Brain microvascular endothelial cell (primary cell): ENCODE measurements around the gene BTN2A1.
"Not testable (repeated sequence)": the region's sequence is repeated elsewhere in the genome, so short reads cannot be mapped to it uniquely, and the experiment has no call there.

ENCODE experiments used
- DNase-seq: peaks from one replicate; pipeline ENCODE4 v3.0.0-alpha.2; 2020
- H3K27ac ChIP-seq: fragments of 250-450 bp; sonication (Bioruptor Pico); 2 replicates; pipeline ENCODE4 v1.5.1; 2020; ENCODE audit warnings: mild to moderate bottlenecking, moderate library complexity
- H3K27me3 ChIP-seq: fragments of 250-450 bp; sonication (Bioruptor Pico); replicated peaks from 2 replicates; pipeline ENCODE4 v1.5.1; 2020; ENCODE audit warnings: mild to moderate bottlenecking
- H3K36me3 ChIP-seq: fragments of 250-450 bp; sonication (Bioruptor Pico); replicated peaks from 2 replicates; pipeline ENCODE4 v1.5.1; 2020; ENCODE audit warnings: mild to moderate bottlenecking
- H3K4me3 ChIP-seq: 2 replicates; pipeline ENCODE4 v1.5.1; 2011; ENCODE audit warnings: low read depth, mild to moderate bottlenecking, control low read depth, low read length, moderate library complexity
- CTCF ChIP-seq: IDR thresholded peaks from 2 replicates; pipeline ENCODE4 v1.5.1; 2011; ENCODE audit warnings: low read depth, mild to moderate bottlenecking, moderate library complexity, low read length, control low read depth, inconsistent platforms; ENCODE audit errors: missing control alignments
- in situ Hi-C: cut with HindIII; loops from 2 replicates; pipeline ENCODE4 v1.10.0; 2017; ENCODE audit warnings: low sequenced_read_pairs, low pct_ligation_motif_present

BTN2A1 gene

DNA sequence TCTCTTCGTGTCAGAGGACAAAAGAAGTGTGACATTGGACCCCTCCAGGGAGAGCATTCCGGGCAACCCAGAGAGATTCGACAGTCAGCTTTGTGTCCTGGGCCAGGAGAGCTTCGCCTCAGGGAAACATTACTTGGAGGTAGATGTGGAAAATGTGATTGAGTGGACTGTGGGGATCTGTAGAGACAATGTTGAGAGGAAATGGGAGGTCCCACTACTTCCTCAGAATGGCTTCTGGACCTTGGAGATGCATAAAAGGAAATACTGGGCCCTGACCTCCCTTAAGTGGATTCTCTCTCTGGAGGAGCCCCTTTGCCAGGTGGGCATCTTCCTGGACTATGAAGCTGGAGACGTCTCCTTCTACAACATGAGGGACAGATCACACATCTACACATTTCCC is 27.0 kb upstream of the BTN2A1 start:
- no peaks in the 10 kb centered on the region for H3K27me3 ChIP-seq
- DNase-seq = no peak
- no peak for TF ChIP-seq CTCF
- H3K27ac ChIP-seq = no peak overlapping the region
- in situ Hi-C loops = no loop called here
- H3K36me3 ChIP-seq = peaks cover 28% of the 10 kb centered on the region
- H3K4me3 ChIP-seq = no peak overlapping the region

- no peak for DNase-seq
- in situ Hi-C loops = no loop called here
- no peak overlapping the region for H3K4me3 ChIP-seq
- H3K36me3 ChIP-seq = peaks cover 28% of the 10 kb centered on the region
- TF ChIP-seq CTCF = no peak
- H3K27me3 ChIP-seq = no peaks in the 10 kb centered on the region
- no peak overlapping the region for H3K27ac ChIP-seq
Observed at GRCh38 chr6:26431258-26432172, 26.2 kb upstream of the BTN2A1 start.

DNA sequence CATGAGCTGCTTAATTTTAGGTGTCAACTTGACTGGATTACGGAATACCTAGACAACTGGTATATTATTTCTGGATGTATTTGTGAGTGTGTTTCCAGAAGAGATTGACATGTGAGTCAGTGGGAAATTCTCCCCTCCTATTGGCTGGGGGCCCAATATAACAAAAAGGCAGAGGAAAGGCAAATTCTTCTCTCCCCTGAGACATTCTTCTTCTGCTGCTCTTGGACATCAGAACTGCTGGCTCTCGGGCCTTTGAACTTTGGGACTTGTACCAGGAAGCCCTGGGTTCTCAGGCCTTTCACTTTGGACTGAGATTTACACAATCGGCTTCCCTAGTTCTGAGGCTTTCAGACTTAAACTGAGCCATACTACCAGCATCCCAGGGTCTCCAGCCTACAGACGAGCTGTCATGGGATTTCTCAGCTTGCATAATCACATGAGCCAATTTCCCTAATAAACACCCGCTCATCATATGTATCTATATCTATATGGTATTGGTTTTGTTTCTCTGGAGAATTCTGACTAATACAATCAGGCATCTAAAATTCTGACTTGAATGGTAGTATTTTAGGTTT is 25.0 kb upstream of the BTN2A1 start:
- H3K4me3 ChIP-seq = no peak overlapping the region

GRCh38 chr6:26433680-26434079 is 24.1 kb upstream of the BTN2A1 start:
- in situ Hi-C loops, DNase-seq, H3K27me3 ChIP-seq, H3K4me3 ChIP-seq: not testable (repeated sequence)
- H3K36me3 ChIP-seq = peaks cover 12% of the 10 kb centered on the region
- H3K27ac ChIP-seq = peak overlapping the region; percentile 65

More for the DNA sequence above, 25.0 kb upstream of the BTN2A1 start:
- peaks cover 17% of the 10 kb centered on the region for H3K36me3 ChIP-seq
- peak overlapping the region; percentile 65 for H3K27ac ChIP-seq
- H3K27me3 ChIP-seq = no peaks in the 10 kb centered on the region
- peak; percentile 84 for DNase-seq
- TF ChIP-seq CTCF = no peak
- in situ Hi-C loops = no loop called here

GRCh38 chr6:26436018-26436417 is 21.7 kb upstream of the BTN2A1 start:
- H3K27me3 ChIP-seq = no peaks in the 10 kb centered on the region
- H3K36me3 ChIP-seq = peaks cover 5% of the 10 kb centered on the region
- no peak for TF ChIP-seq CTCF
- no peak for DNase-seq
- in situ Hi-C loops = no loop called here
- no peak overlapping the region for H3K27ac ChIP-seq
- H3K4me3 ChIP-seq = no peak overlapping the region

GRCh38 chr6:26437550-26437949 is 20.2 kb upstream of the BTN2A1 start:
- in situ Hi-C loops = no loop called here
- no peak overlapping the region for H3K27ac ChIP-seq
- H3K27me3 ChIP-seq = no peaks in the 10 kb centered on the region

More at GRCh38 chr6:26437550-26437949, 20.2 kb upstream of the BTN2A1 start:
- no peaks in the 10 kb centered on the region for H3K36me3 ChIP-seq
- no peak for DNase-seq
- no peak for TF ChIP-seq CTCF
- H3K4me3 ChIP-seq = no peak overlapping the region
